GM03348 (cell line): ENCODE results near the gene RALB.
"Not testable (repeated sequence)": the region's sequence is repeated elsewhere in the genome, so short reads cannot be mapped to it uniquely, and the experiment has no call there.

Experiments
- DNase-seq: peaks from one replicate; pipeline ENCODE4 v3.0.0; 2012; ENCODE audit warnings: low spot score

RALB gene

GRCh38 chr2:120224735-120225548 is 27.7 kb upstream of the RALB start:
- DNase-seq, result no peak

- DNase-seq, result no peak
Measured at GRCh38 chr2:120225549-120226065, 27.0 kb upstream of the RALB start.

GRCh38 chr2:120226316-120226715 is 26.3 kb upstream of the RALB start:
- DNase-seq, result no peak

GRCh38 chr2:120227111-120227991 is 25.3 kb upstream of the RALB start:
- DNase-seq, result no peak

- DNase-seq, result no peak
Measured at GRCh38 chr2:120228503-120228902, 24.1 kb upstream of the RALB start.

GRCh38 chr2:120229341-120229740 is 23.3 kb upstream of the RALB start:
- no peak for DNase-seq

- DNase-seq, result no peak
Measured at GRCh38 chr2:120230515-120231471, 21.9 kb upstream of the RALB start.

GRCh38 chr2:120231564-120231973 is 21.1 kb upstream of the RALB start:
- DNase-seq, result no peak

- peak; percentile 61 for DNase-seq
Measured at GRCh38 chr2:120231974-120232635, 20.5 kb upstream of the RALB start.

GRCh38 chr2:120233292-120233691 is 19.4 kb upstream of the RALB start:
- DNase-seq, result no peak

- not testable (repeated sequence) for DNase-seq
Measured at GRCh38 chr2:120235158-120235557, 17.5 kb upstream of the RALB start.

- no peak for DNase-seq
Measured at GRCh38 chr2:120235681-120236080, 17.0 kb upstream of the RALB start.

- no peak for DNase-seq
Measured at GRCh38 chr2:120236316-120236715, 16.3 kb upstream of the RALB start.

- no peak for DNase-seq
Measured at GRCh38 chr2:120236791-120237190, 15.9 kb upstream of the RALB start.

- DNase-seq, result peak; percentile 84
Measured at GRCh38 chr2:120237491-120237902, 15.2 kb upstream of the RALB start.

GRCh38 chr2:120238728-120239487 is 13.7 kb upstream of the RALB start:
- DNase-seq, result peak; percentile 91

- peak; percentile 92 for DNase-seq
Measured at GRCh38 chr2:120239488-120240287, 13.0 kb upstream of the RALB start.

GRCh38 chr2:120240901-120241429 is 11.7 kb upstream of the RALB start:
- no peak for DNase-seq

- DNase-seq, result no peak
Measured at GRCh38 chr2:120241684-120242083, 11.0 kb upstream of the RALB start.
